Esophagus mucosa (tissue), 1 donor: ENCODE measurements around the gene EVPL. TPM values are rescaled to one million over a fixed set of nuclear protein-coding genes. Genes with fewer than 3 reads are reported as not detected.
"Not testable (repeated sequence)": the region's sequence is repeated elsewhere in the genome, so short reads cannot be mapped to it uniquely, and the experiment has no call there.

Experiments
- ATAC-seq: fragments of 200-7000 bp; cut with Tn5 transposase; one replicate; pipeline ENCODE4 v1.9.1; 2020
- total RNA-seq: library from RNA; stranded (reverse); gene quantifications from one replicate; pipeline ENCODE4 v1.2.4, GENCODE V29; 2023
- donor health status: DM: yes; HTN: yes; CAD: no.

Gene EVPL
- total RNA-seq, 1 donor from 2014 or later = 175 TPM

DNA sequence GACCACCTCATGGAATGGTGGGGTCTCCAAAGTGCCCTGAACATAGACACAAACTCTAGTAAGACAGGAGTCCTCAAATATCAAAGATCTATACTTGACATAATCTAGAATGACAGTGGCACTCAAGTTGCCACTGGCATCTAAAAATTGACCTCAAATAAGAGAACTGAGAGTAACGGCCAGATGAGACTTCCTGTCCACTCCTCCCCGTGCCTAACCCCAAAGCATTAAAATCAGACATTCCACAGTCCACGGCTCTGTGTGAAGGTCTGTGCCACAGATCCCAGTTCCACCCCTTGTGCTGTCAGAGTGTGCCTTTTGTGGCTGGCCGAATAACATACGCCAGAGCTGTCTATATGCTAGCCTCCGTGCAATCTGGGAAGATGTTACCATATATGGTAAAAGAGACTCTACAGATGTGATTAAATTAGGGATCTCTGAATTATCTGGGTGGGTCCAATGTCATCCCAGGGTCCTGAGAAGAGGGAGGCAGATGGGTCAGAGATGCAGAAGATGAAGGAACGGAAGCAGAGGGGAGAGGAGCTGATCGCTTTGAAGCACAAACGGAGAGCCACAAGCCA, 21.0 kb upstream of the EVPL start:
- no peak for ATAC-seq

DNA sequence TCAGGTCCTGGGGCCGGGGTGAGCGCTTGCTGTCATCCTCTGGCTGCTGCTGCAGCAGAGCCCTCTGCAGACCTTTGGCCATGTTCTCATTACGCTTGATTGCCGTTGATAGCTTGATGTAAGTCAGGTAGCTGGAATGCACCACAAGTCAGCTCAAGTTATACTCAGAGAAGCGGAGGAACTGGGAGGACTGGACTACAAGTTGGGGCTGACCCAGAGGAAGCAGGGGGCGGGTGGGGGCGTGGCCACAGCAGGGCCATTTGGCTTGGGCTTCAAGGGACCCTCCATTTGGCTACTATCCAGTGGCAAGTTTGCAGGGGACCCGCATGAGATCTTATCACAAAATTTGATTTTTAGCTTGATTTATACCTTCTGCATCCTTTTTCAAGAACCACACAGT, 19.0 kb upstream of the EVPL start:
- peak; percentile 56 for ATAC-seq

DNA sequence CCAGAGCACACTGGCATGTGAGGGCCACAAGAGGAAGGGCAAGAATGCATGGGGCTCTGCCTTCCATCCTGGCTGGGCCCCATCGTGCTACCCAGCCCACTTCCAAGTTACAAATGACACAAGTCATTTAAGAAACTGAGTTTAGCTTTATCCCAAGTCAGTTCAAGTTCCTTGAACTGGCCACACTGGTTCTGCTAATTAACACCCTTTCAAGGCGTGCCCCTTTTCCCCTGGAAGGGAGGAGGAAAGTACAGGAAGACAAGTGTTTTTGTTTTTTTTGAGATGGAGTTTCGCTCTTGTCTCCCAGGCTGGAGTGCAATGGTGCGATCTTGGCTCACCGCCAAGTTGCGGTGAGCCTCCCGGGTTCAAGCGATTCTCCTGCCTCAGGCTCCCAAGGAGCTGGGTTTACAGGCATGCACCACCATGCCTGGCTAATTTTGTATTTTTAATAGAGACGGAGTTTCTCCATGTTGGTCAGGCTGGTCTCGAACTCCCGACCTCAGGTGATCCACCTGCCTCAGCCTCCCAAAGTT, 17.4 kb upstream of the EVPL start:
- peak; percentile 68 for ATAC-seq

DNA sequence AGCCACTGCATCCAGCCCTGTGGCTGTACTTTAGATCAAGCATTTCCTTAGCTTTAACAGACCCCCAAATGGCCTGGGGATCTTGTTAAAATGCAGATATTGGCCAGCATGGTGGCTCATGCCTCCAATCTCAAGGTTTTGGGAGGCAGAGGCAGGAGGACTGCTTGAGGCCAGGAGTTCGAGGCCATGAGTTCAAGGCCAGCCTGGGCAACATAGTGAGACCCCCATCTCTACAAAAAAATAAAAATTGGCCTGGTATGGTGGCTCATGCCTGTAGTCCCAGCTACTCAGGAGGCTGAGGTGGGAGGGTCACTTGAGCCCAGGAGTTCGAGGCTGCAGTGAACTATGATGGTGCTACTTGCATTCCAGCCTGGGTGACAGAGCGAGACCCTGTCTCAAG, 15.8 kb upstream of the EVPL start:
- not testable (repeated sequence) for ATAC-seq

DNA sequence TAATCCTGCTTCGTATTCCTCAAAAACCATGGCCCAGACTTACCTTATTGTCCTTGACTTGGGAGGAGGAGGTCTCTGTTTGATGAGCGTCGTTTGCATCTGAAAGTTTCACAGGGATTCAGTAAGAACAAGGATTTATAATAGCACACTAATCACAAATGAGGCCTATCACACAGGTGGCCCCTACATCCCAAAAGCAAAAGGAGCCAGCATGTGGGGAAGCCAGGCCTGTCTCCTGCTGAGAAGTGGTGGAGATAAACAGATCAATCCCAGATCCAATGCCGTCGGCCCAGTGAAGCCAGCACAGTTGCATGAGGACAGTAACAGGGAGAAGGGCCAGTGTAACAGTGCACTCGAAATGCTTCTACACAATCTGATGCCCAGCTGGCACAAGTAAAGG, 13.3 kb upstream of the EVPL start:
- no peak for ATAC-seq

DNA sequence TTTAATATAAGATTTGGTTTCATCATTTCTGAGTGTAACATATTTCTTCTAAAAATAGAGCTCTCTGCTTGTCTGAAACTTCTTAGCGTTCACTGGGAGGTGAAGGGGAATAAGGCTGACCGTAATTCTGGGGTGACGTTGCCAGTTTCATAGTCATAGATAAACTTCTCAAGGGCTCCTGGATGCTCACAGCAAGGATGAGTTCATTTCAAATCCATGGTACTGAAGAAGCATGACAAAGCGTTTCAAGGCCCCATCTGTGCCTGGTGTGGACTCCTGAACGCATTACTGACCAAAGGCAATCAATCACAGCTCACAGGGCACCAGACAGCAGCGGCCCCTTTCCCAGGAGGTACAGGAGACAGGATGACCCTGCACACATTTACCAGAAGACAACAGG, 12.0 kb upstream of the EVPL start:
- no peak for ATAC-seq

DNA sequence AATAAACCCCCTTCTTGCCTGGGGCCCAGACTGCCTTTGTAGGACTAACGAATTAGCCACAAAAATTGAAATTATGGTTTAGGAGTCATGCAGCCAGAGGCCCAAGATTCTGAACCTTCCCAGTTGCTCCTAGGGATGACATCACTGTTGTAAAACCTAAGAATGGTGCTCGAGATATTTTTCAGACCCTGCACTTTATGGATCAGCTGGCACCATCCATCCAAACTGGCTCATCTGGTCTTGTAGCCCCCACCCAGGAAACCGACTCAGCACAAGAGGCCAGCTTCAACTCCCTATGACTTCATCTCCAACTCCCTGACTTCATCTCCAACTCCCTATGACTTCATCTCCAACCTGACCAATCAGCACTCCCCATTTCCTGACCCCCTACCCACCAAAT, 10.9 kb upstream of the EVPL start:
- ATAC-seq = peak; percentile 29

DNA sequence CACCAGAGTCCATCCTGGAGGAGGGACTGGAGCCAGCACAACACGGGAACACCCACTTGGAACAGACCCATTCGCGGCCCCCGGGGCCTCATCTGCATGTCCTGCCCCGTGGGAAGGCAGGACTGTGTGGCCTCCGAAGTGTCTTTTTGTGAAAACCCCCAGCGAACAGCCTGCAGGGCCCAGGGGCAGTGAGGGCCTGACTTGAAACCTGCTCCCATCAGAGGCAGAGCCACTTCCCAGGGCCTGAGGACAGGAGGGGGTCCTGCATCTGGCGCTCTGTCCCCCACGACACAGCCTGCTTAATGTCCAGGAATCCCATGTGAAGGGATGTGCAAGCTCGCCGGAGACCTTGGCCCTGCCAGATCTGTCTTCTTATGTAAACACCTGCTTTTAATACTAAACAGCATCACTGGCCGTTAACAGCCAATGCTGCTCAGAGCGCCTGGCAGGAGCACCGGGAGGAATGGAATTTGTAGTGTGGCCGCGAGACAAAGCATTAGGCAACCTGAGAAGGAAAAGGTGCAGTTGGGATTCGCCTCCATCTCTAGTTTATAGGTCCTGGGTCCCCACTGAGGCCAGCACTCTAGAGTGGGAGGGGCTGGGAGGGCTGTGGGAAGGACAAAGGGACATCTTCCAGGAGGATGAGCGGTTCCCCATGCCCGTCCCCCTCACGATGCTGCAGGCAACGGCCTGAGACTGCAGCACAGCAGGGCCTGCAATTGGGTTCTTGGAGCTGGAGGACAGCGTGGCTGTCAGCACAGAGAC, 9.6 kb upstream of the EVPL start:
- ATAC-seq = no peak

DNA sequence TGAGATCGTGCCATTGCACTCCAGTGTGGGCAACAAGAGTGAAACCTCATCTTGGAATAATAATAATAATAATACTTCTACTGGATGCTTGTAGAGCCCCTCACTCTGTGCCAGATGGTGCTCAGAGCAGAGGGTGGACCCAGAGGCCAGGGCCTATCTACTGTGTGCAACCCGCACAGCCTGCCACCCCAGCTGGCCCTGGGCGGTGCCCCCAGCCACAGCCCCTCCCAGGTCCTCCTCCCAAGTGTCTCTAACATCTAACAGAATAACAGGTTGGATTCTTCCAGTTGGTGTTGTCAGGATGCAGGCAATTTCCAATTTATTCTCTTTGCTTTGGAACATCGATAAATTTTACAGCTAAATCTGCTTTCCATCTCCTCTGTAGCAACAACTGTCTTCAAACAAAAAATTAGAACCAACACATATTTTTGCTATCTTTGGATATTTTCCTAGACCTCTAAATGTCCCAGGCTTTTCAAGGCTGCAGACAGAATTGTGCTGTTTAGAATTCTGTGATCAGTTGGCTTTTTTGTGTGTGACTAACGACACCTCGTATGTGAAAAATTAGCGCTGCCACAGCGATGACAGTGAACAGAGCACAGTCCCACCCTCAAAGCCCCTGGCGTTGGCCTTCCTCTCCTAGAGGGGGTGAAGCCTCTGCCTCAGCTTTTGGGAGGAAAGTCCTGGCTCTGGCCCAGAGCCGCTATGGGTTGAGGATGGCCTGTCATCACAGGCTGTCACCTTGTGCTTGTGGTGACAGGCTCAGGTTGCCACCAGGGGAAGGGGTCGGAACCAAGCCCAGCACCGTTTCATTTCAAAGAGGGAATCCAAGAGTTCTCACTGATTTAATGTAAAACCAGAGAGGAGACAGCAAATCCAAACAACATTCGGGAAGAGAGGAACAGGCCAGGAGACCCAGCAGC, 7.6 kb upstream of the EVPL start:
- ATAC-seq = no peak

DNA sequence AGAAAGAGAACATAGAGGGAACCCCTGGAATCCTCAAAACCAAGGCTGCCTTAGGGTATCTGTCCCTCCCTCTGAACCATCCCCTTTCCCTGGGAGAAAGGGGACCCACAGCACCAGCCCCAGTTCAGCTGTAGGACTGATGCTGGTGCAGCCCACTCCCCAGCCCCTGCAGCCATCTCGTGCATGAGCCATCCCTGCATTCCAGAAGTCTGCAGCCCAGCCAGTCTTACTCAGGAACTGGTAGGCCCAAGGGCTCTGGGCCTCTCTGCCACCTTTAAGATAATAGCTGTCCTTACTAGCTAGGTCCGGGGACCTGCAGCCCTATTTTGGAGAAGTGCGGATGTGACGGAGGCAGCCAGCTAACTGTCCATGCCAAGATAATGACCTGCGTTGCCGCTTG, 6.0 kb upstream of the EVPL start:
- ATAC-seq = no peak

DNA sequence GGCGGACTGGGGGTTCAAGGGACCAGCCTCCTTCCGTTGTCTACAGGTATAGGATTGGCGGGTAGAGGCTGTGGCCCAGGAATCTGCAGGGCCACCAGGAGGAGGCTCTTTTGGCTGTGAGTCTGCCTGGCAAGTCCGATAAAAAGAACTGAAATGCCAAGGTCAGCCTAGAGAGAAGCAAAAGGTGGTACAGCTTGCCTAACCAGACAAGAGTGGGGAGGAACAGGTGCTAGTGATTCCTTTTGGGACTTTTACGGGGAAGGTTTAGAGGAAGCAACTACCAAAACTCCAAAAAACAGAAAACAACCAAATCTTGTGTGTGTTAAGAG, 5.6 kb upstream of the EVPL start:
- ATAC-seq = no peak

DNA sequence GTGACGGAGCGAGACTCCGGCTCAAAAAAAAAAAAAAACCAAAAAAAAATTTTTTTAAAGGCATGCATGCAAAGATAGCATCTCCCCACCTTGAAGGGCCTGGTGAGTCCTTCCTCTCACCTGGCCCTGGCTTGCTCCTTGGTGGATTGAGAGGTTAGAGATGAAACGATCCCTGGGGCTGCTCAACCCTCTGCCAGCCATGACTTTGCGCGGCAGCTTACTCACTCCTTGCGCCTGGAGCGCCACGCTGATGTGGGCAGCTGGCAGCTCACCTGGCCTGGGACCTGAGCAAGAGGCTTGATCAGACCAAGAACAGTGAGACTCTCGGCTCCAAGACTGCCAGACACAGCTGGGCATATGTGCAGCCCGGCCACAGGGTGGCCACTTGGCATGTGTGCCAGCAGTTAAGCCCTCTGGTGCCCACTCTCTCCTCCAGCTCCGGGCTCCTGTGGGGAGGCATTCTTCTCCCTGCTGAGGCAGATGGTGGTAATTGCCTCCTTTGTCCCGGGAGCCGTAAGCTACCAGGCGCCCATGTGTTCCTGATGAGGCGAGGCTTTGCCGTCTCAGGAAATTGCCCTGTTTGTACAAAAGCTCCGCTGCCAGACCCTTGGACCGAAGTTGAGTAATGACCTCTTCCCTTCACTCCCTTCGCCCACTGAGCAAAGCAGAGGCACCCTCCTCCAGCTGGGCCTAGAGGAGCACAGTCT, 5.1 kb upstream of the EVPL start:
- no peak for ATAC-seq

DNA sequence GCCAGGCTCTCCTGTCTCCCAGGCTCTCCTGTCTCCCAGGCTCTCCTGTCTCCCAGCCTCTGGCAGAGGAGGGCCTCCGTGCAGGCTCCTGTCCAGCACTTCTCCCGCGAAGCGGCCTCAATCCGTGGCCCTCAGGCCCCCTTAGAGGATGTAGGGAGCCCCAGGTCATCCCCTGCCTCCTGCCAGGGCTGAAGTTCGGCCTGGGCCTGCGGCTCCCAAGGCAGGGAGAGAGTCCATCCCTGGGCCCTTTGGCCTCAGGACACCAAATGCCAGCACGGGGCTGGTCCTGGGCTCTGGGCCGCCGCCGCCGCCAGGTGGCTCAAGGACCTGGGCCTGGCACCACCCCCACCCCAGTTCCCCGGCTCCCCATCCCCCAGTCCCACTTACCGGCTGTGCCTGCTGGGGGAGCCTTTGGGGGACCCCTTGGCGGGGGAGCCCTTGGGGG, 370 bp downstream of the EVPL start:
- ATAC-seq = peak; percentile 3

DNA sequence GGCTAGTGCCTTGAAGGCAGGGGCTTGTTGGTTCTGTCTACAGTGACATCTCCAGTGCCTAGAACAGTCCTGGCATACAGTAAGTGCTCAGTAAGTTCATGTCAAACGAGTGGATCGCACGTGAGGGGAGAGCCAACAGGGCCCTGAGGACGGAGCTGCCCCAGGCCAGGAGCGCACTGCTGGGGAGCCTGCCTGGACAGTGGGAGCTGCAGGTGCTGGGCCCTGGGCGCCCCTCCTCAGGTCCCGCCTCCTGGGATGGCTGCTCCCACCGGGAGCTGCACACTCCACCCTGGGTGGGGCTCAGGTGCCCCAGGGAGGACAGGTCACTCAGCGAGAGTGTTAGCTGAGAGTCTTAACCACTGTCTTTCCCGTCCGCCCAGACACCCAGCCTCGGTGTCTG, 1.8 kb downstream of the EVPL start:
- peak; percentile 40 for ATAC-seq

DNA sequence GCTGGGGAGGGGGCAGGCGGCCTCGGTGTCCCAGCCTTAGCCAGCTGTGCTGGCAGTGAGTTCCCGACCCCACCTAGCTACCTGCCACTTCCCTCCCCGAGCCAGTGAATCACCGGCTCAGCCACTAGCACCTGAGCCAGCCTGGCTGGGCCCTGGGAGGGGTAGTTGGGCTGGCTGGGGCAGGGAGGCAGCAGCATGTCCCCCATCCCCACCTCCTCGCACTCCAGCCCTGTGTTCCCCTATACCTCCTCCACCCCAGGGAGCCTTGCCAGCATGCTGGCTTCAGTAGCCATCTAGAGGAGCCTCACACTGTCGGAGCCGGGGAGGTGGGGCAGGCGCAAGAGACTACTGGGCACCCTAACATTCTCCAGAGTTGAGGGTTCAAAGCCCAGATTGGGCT, 2.8 kb downstream of the EVPL start:
- ATAC-seq = peak; percentile 34

DNA sequence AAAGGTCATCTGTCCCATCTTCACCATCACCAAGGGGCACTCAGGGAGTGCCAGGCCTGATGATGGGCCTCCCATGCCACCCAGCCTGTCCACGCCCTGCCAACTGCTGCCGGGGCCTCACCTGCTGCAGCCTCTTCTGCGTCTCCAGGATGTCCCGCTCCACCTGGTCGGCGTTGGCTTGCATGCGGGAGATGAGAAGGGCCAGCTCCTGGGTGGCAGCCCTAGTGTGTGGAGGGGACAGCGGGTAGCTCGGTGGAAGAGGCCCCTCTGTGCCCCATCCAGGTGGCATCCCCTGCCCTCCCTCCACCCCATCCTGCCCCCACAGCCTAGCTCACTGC, 3.2 kb downstream of the EVPL start:
- ATAC-seq = no peak

DNA sequence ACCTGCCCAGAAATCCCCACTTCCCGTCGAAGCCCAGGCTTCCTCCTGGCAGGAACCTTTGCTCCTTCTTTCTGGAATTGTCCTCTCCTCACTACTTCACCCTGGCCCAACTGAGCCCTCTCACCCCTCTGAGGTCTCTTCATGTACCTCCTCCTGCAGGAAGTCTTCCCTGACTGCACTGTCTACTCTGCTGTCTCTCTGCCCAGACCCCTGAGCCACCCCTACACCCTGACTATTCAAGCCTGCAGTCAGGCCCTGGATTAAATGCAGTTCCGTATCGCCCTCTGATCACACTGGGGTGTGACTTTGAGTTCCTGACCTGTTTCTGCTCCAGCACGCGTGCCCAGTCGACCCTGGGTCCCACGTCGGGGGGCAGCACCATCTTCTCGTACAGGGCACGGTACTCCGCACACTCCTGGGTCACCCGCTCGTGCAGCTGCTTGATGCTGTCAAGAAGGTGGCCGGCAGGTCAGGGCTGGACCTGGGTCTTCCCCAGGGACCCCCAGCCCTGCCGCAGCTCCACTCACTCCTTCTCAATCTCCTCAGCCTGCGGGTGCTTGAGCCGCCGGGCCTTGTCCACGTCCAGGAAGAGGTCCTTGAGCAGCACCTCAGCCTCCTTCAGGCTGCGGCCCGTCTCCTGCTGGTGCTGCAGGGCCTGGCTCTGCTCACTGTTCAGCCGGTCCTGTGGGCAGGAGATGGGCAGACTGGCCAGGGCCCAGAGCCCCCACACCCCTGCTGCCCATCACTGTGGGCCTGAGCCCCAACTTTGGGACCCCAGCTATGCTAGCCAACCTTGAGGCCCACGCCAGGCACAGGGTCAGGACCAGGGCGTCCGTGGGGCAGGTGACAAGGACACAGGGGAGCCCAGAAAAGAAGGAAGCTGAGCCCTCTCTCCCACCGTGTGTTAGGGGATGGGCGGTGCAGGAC, 3.9 kb downstream of the EVPL start:
- no peak for ATAC-seq

DNA sequence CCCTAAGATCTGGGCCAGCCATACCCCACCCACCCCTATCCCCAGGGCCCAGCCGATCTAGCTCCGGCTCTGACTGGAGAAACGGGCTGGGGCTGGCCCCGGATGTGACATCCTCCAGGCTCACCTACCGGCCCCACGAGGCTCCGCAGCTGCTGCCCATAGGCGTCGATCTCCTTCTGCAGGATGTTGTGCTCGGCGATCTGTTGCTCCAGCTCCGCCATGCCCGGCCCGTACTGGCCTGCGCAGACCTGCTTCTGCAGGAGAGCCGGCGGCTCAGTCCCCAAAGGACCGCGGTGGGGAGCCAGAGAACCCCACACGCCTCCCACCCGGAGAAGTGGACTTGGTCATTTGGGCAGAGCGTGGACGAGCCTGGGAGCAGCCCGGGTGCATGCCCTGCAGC, 4.8 kb downstream of the EVPL start:
- no peak for ATAC-seq

DNA sequence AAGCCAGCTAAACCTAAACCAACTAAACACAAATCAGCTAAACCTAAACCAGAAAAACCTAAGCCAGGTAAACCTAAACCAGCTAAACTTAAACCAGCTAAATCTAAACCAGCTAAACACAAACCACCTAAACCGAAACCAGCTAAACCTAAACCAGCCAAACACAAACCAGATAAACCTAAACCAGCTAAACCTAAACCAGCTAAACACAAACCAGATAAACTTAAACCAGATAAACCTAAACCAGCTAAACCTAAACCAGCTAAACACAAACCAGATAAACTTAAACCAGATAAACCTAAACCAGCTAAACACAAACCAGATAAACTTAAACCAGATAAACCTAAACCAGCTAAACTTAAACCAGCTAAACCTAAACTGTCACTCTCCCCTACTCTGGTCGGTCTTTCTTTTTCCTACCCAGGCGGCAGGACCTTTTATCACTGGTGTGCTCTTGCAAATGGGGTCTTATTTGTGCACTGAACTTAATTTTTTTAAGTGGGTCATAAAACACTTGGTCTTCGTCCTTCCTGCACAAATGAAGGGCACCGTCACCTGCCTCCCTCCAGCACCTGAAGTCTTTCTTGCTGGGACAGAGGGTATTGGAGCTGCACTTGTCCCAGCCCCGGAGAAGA, 7.2 kb downstream of the EVPL start:
- no peak for ATAC-seq

DNA sequence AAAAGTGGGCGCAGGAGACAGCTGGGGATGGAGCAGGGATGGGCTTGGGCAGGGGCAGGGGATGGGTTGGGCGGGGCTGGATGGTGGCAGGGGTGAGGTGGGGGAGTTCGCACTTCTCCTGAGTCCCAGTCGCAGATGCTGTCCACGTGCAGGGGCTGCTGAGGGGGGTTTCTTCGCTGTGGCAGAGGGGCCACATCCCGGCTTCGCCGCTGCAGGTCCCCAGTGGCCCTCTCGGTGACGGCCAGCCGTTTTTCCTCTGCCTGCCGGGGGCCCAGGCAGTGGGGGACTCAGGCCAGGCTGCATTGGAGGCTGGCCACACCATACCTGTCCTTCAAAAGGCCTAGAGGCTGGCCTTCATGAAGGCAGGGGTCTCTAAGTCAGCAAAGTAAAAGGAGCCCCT, 8.3 kb downstream of the EVPL start:
- ATAC-seq = no peak

DNA sequence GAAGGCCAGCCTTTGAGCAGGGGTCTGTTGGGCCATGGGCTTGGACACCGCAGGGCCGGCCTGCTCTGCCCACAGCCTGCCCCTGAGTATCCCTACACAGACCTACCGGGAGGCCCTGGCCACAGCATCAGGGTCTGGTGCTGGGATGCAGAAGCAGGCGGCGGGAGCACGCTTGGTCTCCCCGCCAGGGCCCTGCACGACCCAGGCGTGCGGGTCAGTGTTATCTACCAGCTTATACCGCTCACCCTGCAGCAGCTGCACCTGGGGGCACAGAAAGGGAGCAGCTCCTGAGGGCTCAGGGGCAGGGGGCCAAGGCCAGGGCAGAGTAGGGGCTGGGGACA, 8.8 kb downstream of the EVPL start:
- ATAC-seq = no peak
